ENCODE results near the gene USPL1. TPM values are rescaled to one million over a fixed set of nuclear protein-coding genes. Genes with fewer than 3 reads are reported as not detected.
A peak's percentile ranks its signal among the peaks of the same experiment; 100 is the strongest.

USPL1 gene
- total RNA-seq, 1 experiment from 2014 or later: 10.7 TPM

DNA sequence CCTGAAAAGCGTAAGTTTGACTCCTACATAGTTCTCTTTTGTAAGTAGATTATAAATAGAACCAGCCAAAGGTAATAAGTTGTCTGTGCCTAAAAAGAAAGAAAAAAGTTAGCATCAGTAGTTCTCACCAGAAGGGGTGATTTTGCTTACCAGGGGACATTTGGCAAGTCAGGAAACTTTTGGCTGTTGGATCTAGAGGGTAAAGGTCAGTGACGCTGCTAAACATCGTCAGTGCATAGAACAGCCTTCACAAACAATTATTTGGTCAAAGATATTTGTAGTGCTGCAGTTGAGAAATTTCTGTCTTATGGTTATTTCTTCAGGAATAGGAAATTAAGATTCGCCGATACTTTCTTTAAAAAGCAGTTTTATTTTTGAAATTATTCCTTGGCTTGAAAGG, 2.0 kb downstream of the USPL1 start:
- Histone ChIP-seq H3K27me3 (ENCODE audit: insufficient read depth, low read depth) (no peaks in the 10 kb centered on the region), H3K79me2 (ENCODE audit: low read depth) (peaks cover 83% of the 10 kb centered on the region), H3K9me3 (ENCODE audit: insufficient read depth, low read depth) (no peaks in the 10 kb centered on the region), H3K36me3 (ENCODE audit: low read depth) (peaks cover 15% of the 10 kb centered on the region), H2AFZ (no peak overlapping the region), H3F3A (ENCODE audit: insufficient read depth, low read depth) (peaks cover 10% of the 10 kb centered on the region), H3K4me3 (peak overlapping the region; percentile 99), H3K9me2 (ENCODE audit: insufficient read depth) (no peaks in the 10 kb centered on the region), H3K4me2 (peak overlapping the region; percentile 100), H4K20me1 (ENCODE audit: insufficient read depth) (peaks cover 3% of the 10 kb centered on the region; the same call in 1 of the 2 replicates), H3K27ac (no peak overlapping the region), H3K4me1 (replicated peaks; ENCODE audit: insufficient read depth) (peaks cover 33% of the 10 kb centered on the region)
- no peak for DNase-seq
- BruUV-seq (replicated peaks): no TSS peak
- intact Hi-C loops (cut with micrococcal nuclease; ENCODE audit: unreplicated experiment): loop anchor here (5.0 kb wide), 1 partner anchor 428 kb away; no protein-coding TSS in a partner anchor
- POLR2A ChIA-PET (ENCODE audit: unreplicated experiment): interaction anchor here (0.6 kb wide), 1 partner anchor 626 kb away, joined by 9 read pairs; no protein-coding TSS in a partner anchor
- CTCF ChIA-PET: no interaction called here
- TF ChIP-seq EZH2 (IDR thresholded peaks at IDR 0.05; ENCODE audit: low read depth): no peak
- TF ChIP-seq, protein P1, sequence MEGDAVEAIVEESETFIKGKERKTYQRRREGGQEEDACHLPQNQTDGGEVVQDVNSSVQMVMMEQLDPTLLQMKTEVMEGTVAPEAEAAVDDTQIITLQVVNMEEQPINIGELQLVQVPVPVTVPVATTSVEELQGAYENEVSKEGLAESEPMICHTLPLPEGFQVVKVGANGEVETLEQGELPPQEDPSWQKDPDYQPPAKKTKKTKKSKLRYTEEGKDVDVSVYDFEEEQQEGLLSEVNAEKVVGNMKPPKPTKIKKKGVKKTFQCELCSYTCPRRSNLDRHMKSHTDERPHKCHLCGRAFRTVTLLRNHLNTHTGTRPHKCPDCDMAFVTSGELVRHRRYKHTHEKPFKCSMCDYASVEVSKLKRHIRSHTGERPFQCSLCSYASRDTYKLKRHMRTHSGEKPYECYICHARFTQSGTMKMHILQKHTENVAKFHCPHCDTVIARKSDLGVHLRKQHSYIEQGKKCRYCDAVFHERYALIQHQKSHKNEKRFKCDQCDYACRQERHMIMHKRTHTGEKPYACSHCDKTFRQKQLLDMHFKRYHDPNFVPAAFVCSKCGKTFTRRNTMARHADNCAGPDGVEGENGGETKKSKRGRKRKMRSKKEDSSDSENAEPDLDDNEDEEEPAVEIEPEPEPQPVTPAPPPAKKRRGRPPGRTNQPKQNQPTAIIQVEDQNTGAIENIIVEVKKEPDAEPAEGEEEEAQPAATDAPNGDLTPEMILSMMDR (conservative IDR thresholded peaks at IDR 0.05): no peak

DNA sequence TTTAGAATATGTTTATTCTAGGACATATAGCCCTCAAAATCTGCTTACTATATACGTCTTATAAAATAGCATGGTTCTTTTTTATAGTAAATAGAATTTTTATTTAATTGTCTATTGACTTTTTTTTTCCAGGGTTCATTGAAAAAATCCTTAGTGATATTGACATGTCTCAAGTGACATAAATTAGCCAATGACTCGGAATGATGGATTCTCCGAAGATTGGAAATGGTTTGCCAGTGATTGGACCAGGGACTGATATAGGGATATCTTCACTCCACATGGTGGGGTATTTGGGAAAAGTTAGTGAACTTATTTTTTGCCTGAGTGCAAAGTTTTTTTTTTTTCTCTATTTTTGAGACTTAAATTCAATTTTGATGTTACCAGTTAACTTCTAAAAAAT, 3.2 kb downstream of the USPL1 start:
- DNase-seq: no peak
- Histone ChIP-seq H3K36me3 (ENCODE audit: low read depth) (peaks cover 19% of the 10 kb centered on the region), H3K9me3 (ENCODE audit: insufficient read depth, low read depth) (no peaks in the 10 kb centered on the region), H4K20me1 (ENCODE audit: insufficient read depth) (peaks cover 6% of the 10 kb centered on the region; the same call in 1 of the 2 replicates), H2AFZ (no peak overlapping the region), H3K9me2 (ENCODE audit: insufficient read depth) (no peaks in the 10 kb centered on the region), H3K27me3 (ENCODE audit: insufficient read depth, low read depth) (no peaks in the 10 kb centered on the region), H3K4me1 (replicated peaks; ENCODE audit: insufficient read depth) (peaks cover 22% of the 10 kb centered on the region), H3K27ac (no peak overlapping the region), H3K4me3 (no peak overlapping the region), H3K4me2 (peak overlapping the region; percentile 100; the same call in 1 of the 2 replicates), H3F3A (ENCODE audit: insufficient read depth, low read depth) (peaks cover 10% of the 10 kb centered on the region), H3K79me2 (ENCODE audit: low read depth) (peaks cover 75% of the 10 kb centered on the region)
- intact Hi-C loops (cut with micrococcal nuclease; ENCODE audit: unreplicated experiment): no loop called here
- ChIA-PET POLR2A (ENCODE audit: unreplicated experiment) (no interaction called here), CTCF (no interaction called here)
- BruUV-seq (replicated peaks): no TSS peak
- no peak for TF ChIP-seq EZH2 (IDR thresholded peaks at IDR 0.05; ENCODE audit: low read depth)
- TF ChIP-seq, protein P1 (conservative IDR thresholded peaks at IDR 0.05): no peak

DNA sequence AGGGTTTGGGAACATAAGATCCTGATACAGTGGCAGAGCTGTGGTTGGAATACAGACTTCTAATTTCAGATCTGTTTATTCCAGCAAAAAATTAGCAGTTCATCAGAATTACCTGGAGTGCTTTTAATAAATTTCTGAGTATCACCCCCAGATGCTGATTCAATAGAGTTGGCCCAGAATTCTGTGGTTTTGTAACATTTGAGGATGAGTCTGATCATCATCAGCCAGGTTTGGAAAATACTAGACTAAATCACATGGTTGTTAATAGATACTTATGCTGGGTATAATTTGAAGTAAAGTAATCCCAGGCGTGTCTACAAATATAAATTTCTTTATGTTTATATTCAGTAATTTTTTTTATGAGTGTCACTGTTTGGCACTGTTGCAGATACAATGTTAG, 4.8 kb downstream of the USPL1 start:
- Histone ChIP-seq H3K4me3 (no peak overlapping the region), H4K20me1 (ENCODE audit: insufficient read depth) (peaks cover 6% of the 10 kb centered on the region; the same call in 1 of the 2 replicates), H3K9me2 (ENCODE audit: insufficient read depth) (no peaks in the 10 kb centered on the region), H3K4me1 (replicated peaks; ENCODE audit: insufficient read depth) (peaks cover 22% of the 10 kb centered on the region), H3K36me3 (ENCODE audit: low read depth) (peaks cover 23% of the 10 kb centered on the region), H3F3A (ENCODE audit: insufficient read depth, low read depth) (no peaks in the 10 kb centered on the region; the same call in 1 of the 2 replicates), H3K79me2 (ENCODE audit: low read depth) (peaks cover 76% of the 10 kb centered on the region), H2AFZ (no peak overlapping the region), H3K27me3 (ENCODE audit: insufficient read depth, low read depth) (no peaks in the 10 kb centered on the region), H3K9me3 (ENCODE audit: insufficient read depth, low read depth) (no peaks in the 10 kb centered on the region), H3K4me2 (no peak overlapping the region), H3K27ac (no peak overlapping the region)
- intact Hi-C loops (cut with micrococcal nuclease; ENCODE audit: unreplicated experiment): no loop called here
- DNase-seq: no peak
- TF ChIP-seq EZH2 (IDR thresholded peaks at IDR 0.05; ENCODE audit: low read depth): no peak
- TF ChIP-seq, protein P1 (conservative IDR thresholded peaks at IDR 0.05): no peak
- ChIA-PET CTCF (no interaction called here), POLR2A (ENCODE audit: unreplicated experiment) (no interaction called here)
- BruUV-seq (replicated peaks): no TSS peak
